ENCODE results near the gene RGS4. TPM values are rescaled to one million over a fixed set of nuclear protein-coding genes. Genes with fewer than 3 reads are reported as not detected.

Gene RGS4
- polyA plus RNA-seq, 1 donor (not counting 4 experiments of a cell fraction or from before 2014, with no cell fraction given) = 0.90 TPM

GRCh38 chr1:163083690-163084089 is 14.5 kb downstream of the RGS4 start:
- no peaks in the 10 kb centered on the region for H3K79me2 ChIP-seq (ENCODE audit: control insufficient read depth, insufficient read depth, low read length)
- dilution Hi-C loops (cut with MboI; ENCODE audit: extremely low pct_ligation_motif_present, low sequenced_read_pairs) = no loop called here
- H2AFZ ChIP-seq (ENCODE audit: control insufficient read depth, low read length) = peak overlapping the region; percentile 41
- no peaks in the 10 kb centered on the region for H3K9me3 ChIP-seq (ENCODE audit: control insufficient read depth, low read depth, low read length)
- H3K27me3 ChIP-seq (ENCODE audit: control insufficient read depth, extremely low read depth, insufficient read depth, low read length) = no peaks in the 10 kb centered on the region
- FAIRE-seq (peak; percentile 73), DNase-seq (ENCODE audit: low read depth, low spot score) (no peak)
- TF ChIP-seq CTCF (optimal IDR thresholded peaks at IDR 0.05 in 1 of 3, IDR thresholded peaks at IDR 0.05 in 1 of 3, conservative IDR thresholded peaks at IDR 0.05 in 1 of 3; ENCODE audit: extremely low read depth in 1 of 3, insufficient read depth in 2 of 3, low read length in 3 of 3) (no peak), EZH2 (IDR thresholded peaks at IDR 0.05; ENCODE audit: low read length) (no peak)
- H3K4me2 ChIP-seq (ENCODE audit: control insufficient read depth, extremely low read depth, insufficient read depth, low read depth, low read length) = no peak overlapping the region
- no peak overlapping the region for H3K9ac ChIP-seq (ENCODE audit: control insufficient read depth, extremely low read depth, insufficient read depth, low read length)
- no peaks in the 10 kb centered on the region for H3K9me1 ChIP-seq (ENCODE audit: control insufficient read depth, extremely low read depth, insufficient read depth, low read length)
- H3K4me3 ChIP-seq (ENCODE audit: control insufficient read depth in 2 of 3, extremely low read depth in 1 of 3, insufficient read depth in 2 of 3, low read depth in 1 of 3, low read length in 3 of 3) = no peak overlapping the region
- H3K36me3 ChIP-seq (ENCODE audit: control insufficient read depth in 2 of 2, extremely low read depth in 1 of 2, insufficient read depth in 2 of 2, low read length in 2 of 2) = no peaks in the 10 kb centered on the region
- H3K4me1 ChIP-seq (ENCODE audit: control insufficient read depth, extremely low read depth, insufficient read depth, low read length) = peaks cover 3% of the 10 kb centered on the region
- no peak overlapping the region for H3K27ac ChIP-seq (ENCODE audit: control insufficient read depth, insufficient read depth, low read length)
- no peaks in the 10 kb centered on the region for H4K20me1 ChIP-seq (ENCODE audit: control insufficient read depth, extremely low read depth, insufficient read depth, low read length)

GRCh38 chr1:163084330-163084729 is 15.2 kb downstream of the RGS4 start:
- no peaks in the 10 kb centered on the region for H3K9me1 ChIP-seq (ENCODE audit: control insufficient read depth, extremely low read depth, insufficient read depth, low read length)
- no peak overlapping the region for H3K4me2 ChIP-seq (ENCODE audit: control insufficient read depth, extremely low read depth, insufficient read depth, low read depth, low read length)
- H3K4me1 ChIP-seq (ENCODE audit: control insufficient read depth, extremely low read depth, insufficient read depth, low read length) = peaks cover 3% of the 10 kb centered on the region
- no peaks in the 10 kb centered on the region for H3K27me3 ChIP-seq (ENCODE audit: control insufficient read depth, extremely low read depth, insufficient read depth, low read length)
- no peaks in the 10 kb centered on the region for H3K36me3 ChIP-seq (ENCODE audit: control insufficient read depth in 2 of 2, extremely low read depth in 1 of 2, insufficient read depth in 2 of 2, low read length in 2 of 2)
- H3K4me3 ChIP-seq (ENCODE audit: control insufficient read depth in 2 of 3, extremely low read depth in 1 of 3, insufficient read depth in 2 of 3, low read depth in 1 of 3, low read length in 3 of 3) = no peak overlapping the region
- TF ChIP-seq CTCF (optimal IDR thresholded peaks at IDR 0.05 in 1 of 3, IDR thresholded peaks at IDR 0.05 in 1 of 3, conservative IDR thresholded peaks at IDR 0.05 in 1 of 3; ENCODE audit: extremely low read depth in 1 of 3, insufficient read depth in 2 of 3, low read length in 3 of 3) (no peak), EZH2 (IDR thresholded peaks at IDR 0.05; ENCODE audit: low read length) (no peak)
- DNase-seq (ENCODE audit: low read depth, low spot score) = no peak
- H3K9ac ChIP-seq (ENCODE audit: control insufficient read depth, extremely low read depth, insufficient read depth, low read length) = no peak overlapping the region
- no peak for FAIRE-seq
- no peak overlapping the region for H2AFZ ChIP-seq (ENCODE audit: control insufficient read depth, low read length)
- H3K27ac ChIP-seq (ENCODE audit: control insufficient read depth, insufficient read depth, low read length) = no peak overlapping the region
- no peaks in the 10 kb centered on the region for H3K9me3 ChIP-seq (ENCODE audit: control insufficient read depth, low read depth, low read length)
- dilution Hi-C loops (cut with MboI; ENCODE audit: extremely low pct_ligation_motif_present, low sequenced_read_pairs) = no loop called here
- H3K79me2 ChIP-seq (ENCODE audit: control insufficient read depth, insufficient read depth, low read length) = no peaks in the 10 kb centered on the region
- no peaks in the 10 kb centered on the region for H4K20me1 ChIP-seq (ENCODE audit: control insufficient read depth, extremely low read depth, insufficient read depth, low read length)

Data from keratinocyte (primary cell).